ENCODE data around the gene ECM1. TPM values are rescaled to one million over a fixed set of nuclear protein-coding genes. Genes with fewer than 3 reads are reported as not detected.

Gene ECM1
- total and polyA plus RNA-seq, 2 donors (not counting 3 experiments of a cell fraction or from before 2014, with no cell fraction given), result 7.2 to 16.6 TPM

- intact Hi-C loops (cut with micrococcal nuclease) (loop anchor here (5.0 kb wide), 2 partner anchors 54 to 149 kb away; no protein-coding TSS in a partner anchor), dilution Hi-C loops (cut with MboI; ENCODE audit: extremely low pct_ligation_motif_present, low sequenced_read_pairs) (no loop called here)
- Histone ChIP-seq H3K4me2 (ENCODE audit: insufficient read depth, low read length) (peak overlapping the region; percentile 92), H2AFZ (ENCODE audit: low read depth, low read length) (peak overlapping the region; percentile 94), H3K9ac (replicated peaks; ENCODE audit: extremely low read depth, insufficient read depth, low read length) (peak overlapping the region; percentile 35), H3K9me1 (replicated peaks; ENCODE audit: control insufficient read depth, extremely low read depth, insufficient read depth, low read length) (no peaks in the 10 kb centered on the region), H3K27me3 (ENCODE audit: control insufficient read depth in 2 of 2, insufficient read depth in 2 of 2, low read length in 2 of 2) (no peaks in the 10 kb centered on the region), H3K9me3 (replicated peaks; ENCODE audit: control insufficient read depth, insufficient read depth, low read length) (no peaks in the 10 kb centered on the region), H3K27ac (ENCODE audit: insufficient read depth, low read depth, low read length) (no peak overlapping the region), H3K79me2 (ENCODE audit: control insufficient read depth, insufficient read depth, low read length) (no peaks in the 10 kb centered on the region), H3K36me3 (ENCODE audit: control insufficient read depth in 2 of 2, extremely low read depth in 1 of 2, insufficient read depth in 2 of 2, low read length in 2 of 2) (no peaks in the 10 kb centered on the region), H4K20me1 (replicated peaks; ENCODE audit: control insufficient read depth, extremely low read depth, insufficient read depth, low read length) (no peaks in the 10 kb centered on the region), H3K4me3 (replicated peaks in 1 of 3; ENCODE audit: insufficient read depth in 1 of 3, low read depth in 1 of 3, low read length in 3 of 3) (peak overlapping the region; percentile 39 to 77 (median 48)), H3K4me1 (ENCODE audit: control insufficient read depth, extremely low read depth, insufficient read depth, low read length) (peaks cover 6% of the 10 kb centered on the region)
- CTCF ChIA-PET, result interaction anchor here (0.6 to 3.1 kb wide), 17 partner anchors 8 to 406 kb away, joined by 3 to 24 read pairs (median 4); partner anchors contain the start of genes ECM1 and TARS2
- TF ChIP-seq GATA2 (IDR thresholded peaks at IDR 0.05; ENCODE audit: insufficient read depth, insufficient read length, low read depth, low read length) (no peak), FOS (IDR thresholded peaks at IDR 0.05; ENCODE audit: borderline replicate concordance, insufficient read depth, low read length) (no peak), CTCF (IDR thresholded peaks at IDR 0.05; ENCODE audit: extremely low read depth in 1 of 2, insufficient read depth in 1 of 2, low read depth in 1 of 2, low read length in 2 of 2) (no peak), MYC (IDR thresholded peaks at IDR 0.05; ENCODE audit: low read depth, low read length) (no peak), POLR2AphosphoS5 (IDR thresholded peaks at IDR 0.05; ENCODE audit: insufficient read depth, low read depth, low read length) (no peak), EZH2 (IDR thresholded peaks at IDR 0.05; ENCODE audit: borderline replicate concordance, low read depth, low read length, severe bottlenecking) (no peak), MAX (IDR thresholded peaks at IDR 0.05; ENCODE audit: insufficient read depth, insufficient read length) (no peak), JUN (IDR thresholded peaks at IDR 0.05; ENCODE audit: borderline replicate concordance, insufficient read depth, insufficient read length, low read depth) (no peak), POLR2A (IDR thresholded peaks at IDR 0.05; ENCODE audit: low read depth, low read length) (no peak)
- FAIRE-seq (peak; percentile 4), DNase-seq (ENCODE audit: low read depth, low spot score) (peak; percentile 23)
- POLR2A ChIA-PET, result interaction anchor here (1.0 to 1.4 kb wide), 2 partner anchors 9 to 56 kb away, joined by 3 to 4 read pairs; partner anchors contain the start of gene ECM1
- no TSS peak for BruUV-seq (replicated peaks)
Observed at GRCh38 chr1:150516050-150516591, 8.2 kb downstream of the ECM1 start.
